ENCODE data around the gene CALHM5.

- TF ChIP-seq CTCF (conservative IDR thresholded peaks at IDR 0.05) (no peak), ZFX (IDR thresholded peaks at IDR 0.05) (no peak)
Measured at GRCh38 chr6:116553451-116553850, 42.0 kb downstream of the CALHM5 start, which contains the start of gene CALHM4.
